HepG2 (cell line): ENCODE results near the gene TOLLIP. TPM values are rescaled to one million over a fixed set of nuclear protein-coding genes. Genes with fewer than 3 reads are reported as not detected.
A peak's percentile ranks its signal among the peaks of the same experiment; 100 is the strongest.

Source experiments
- FIP1L1 ChIP-seq: fragments of 200-400 bp; formaldehyde crosslinking; IDR thresholded peaks from 2 replicates; pipeline ENCODE4 v1.6.1; 2018; ENCODE audit warnings: low read depth, mild to moderate bottlenecking, low read length, moderate library complexity, borderline replicate concordance; ENCODE audit not compliant: insufficient read depth
- HNRNPLL ChIP-seq: fragments of 200-400 bp; formaldehyde crosslinking; IDR thresholded peaks from 2 replicates; pipeline ENCODE4 v1.6.1; 2017; ENCODE audit warnings: mild to moderate bottlenecking, low read depth, low read length; ENCODE audit not compliant: poor library complexity, severe bottlenecking
- HOXA3 ChIP-seq: sonication (generic); formaldehyde crosslinking; IDR thresholded peaks from 2 replicates; pipeline ENCODE4 v1.5.0; 2020; ENCODE audit warnings: missing genetic modification reagents
- JUN ChIP-seq: sonication (generic); formaldehyde crosslinking; IDR thresholded peaks from 2 replicates; pipeline ENCODE4 v1.4.0; 2020; ENCODE audit warnings: mild to moderate bottlenecking, missing genetic modification reagents
- KLF11 ChIP-seq: IDR thresholded peaks from 2 replicates; pipeline ENCODE4 v1.6.1; 2016; ENCODE audit warnings: missing compliant biosample characterization
- MIER3 ChIP-seq: IDR thresholded peaks from 2 replicates; pipeline ENCODE4 v1.6.1; 2016; ENCODE audit warnings: missing compliant biosample characterization, borderline replicate concordance
- NAIF1 ChIP-seq: sonication (generic); formaldehyde crosslinking; IDR thresholded peaks from 2 replicates; pipeline ENCODE4 v1.5.0; 2020; ENCODE audit warnings: mild to moderate bottlenecking, missing genetic modification reagents, borderline replicate concordance
- NFATC3 ChIP-seq: sonication (generic); formaldehyde crosslinking; IDR thresholded peaks from 2 replicates; pipeline ENCODE4 v1.5.1; 2020; ENCODE audit warnings: mild to moderate bottlenecking, missing genetic modification reagents
- NKX3-1 ChIP-seq: sonication (generic); formaldehyde crosslinking; IDR thresholded peaks from 2 replicates; pipeline ENCODE4 v1.5.0; 2020; ENCODE audit warnings: missing genetic modification reagents
- NR2F1 ChIP-seq, 2 experiments: fragments of 450-650 bp in 1 of 2; formaldehyde crosslinking in 1 of 2; IDR thresholded peaks; 2 replicates each; pipeline versions ENCODE4 v1.5.0 to v1.6.1; 2016 to 2020; ENCODE audit warnings: mild to moderate bottlenecking in 1 of 2, missing compliant biosample characterization in 1 of 2, missing genetic modification reagents in 1 of 2, moderate library complexity in 1 of 2
- PCBP2 ChIP-seq: fragments of 200-400 bp; formaldehyde crosslinking; optimal IDR thresholded peaks from 2 replicates; pipeline ENCODE3; 2018; ENCODE audit warnings: low read length, low read depth; ENCODE audit not compliant: poor library complexity, severe bottlenecking
- PHF21A ChIP-seq: sonication (generic); formaldehyde crosslinking; IDR thresholded peaks from 2 replicates; pipeline ENCODE4 v1.5.0; 2020; ENCODE audit warnings: mild to moderate bottlenecking, missing genetic modification reagents
- RFXAP ChIP-seq: sonication (generic); formaldehyde crosslinking; IDR thresholded peaks from 2 replicates; pipeline ENCODE4 v1.4.0; 2020; ENCODE audit warnings: missing genetic modification reagents, borderline replicate concordance
- SMAD3 ChIP-seq: sonication (generic); formaldehyde crosslinking; IDR thresholded peaks from 2 replicates; pipeline ENCODE4 v1.4.0; 2020; ENCODE audit warnings: missing genetic modification reagents
- WIZ ChIP-seq: sonication (generic); formaldehyde crosslinking; IDR thresholded peaks from 2 replicates; pipeline ENCODE4 v1.5.1; 2020; ENCODE audit warnings: mild to moderate bottlenecking, missing genetic modification reagents
- YEATS2 ChIP-seq: sonication (generic); formaldehyde crosslinking; IDR thresholded peaks from 2 replicates; pipeline ENCODE4 v1.4.0; 2020; ENCODE audit warnings: missing genetic modification reagents, borderline replicate concordance
- YY1 ChIP-seq: IDR thresholded peaks from 2 replicates; pipeline ENCODE4 v1.6.1; 2011; ENCODE audit warnings: low read length, low read depth, moderate library complexity, mild to moderate bottlenecking; ENCODE audit not compliant: insufficient read depth, insufficient replicate concordance
- ZNF484 ChIP-seq: sonication (generic); formaldehyde crosslinking; IDR thresholded peaks from 2 replicates; pipeline ENCODE4 v1.5.1; 2020; ENCODE audit warnings: mild to moderate bottlenecking, low read depth, missing genetic modification reagents, borderline replicate concordance
- ZNF563 ChIP-seq: sonication (generic); formaldehyde crosslinking; IDR thresholded peaks from 2 replicates; pipeline ENCODE4 v1.8.0; 2022; ENCODE audit warnings: mild to moderate bottlenecking, moderate library complexity, missing genetic modification reagents
- ZNF569 ChIP-seq: sonication (generic); formaldehyde crosslinking; IDR thresholded peaks from 2 replicates; pipeline ENCODE4 v1.5.0; 2020; ENCODE audit warnings: mild to moderate bottlenecking, missing genetic modification reagents, moderate library complexity, borderline replicate concordance
- ZNF782 ChIP-seq: sonication (generic); formaldehyde crosslinking; IDR thresholded peaks from 2 replicates; pipeline ENCODE4 v1.4.0; 2020; ENCODE audit warnings: missing genetic modification reagents, mild to moderate bottlenecking, borderline replicate concordance
- polyA plus RNA-seq, 8 experiments: library from polyadenylated mRNA; depleted of rRNA in 3 of 8; stranded (reverse) in 7 of 8; unstranded in 1 of 8; fragments of >200 nt; fragmentation: Illumina TruSeq in 4 of 8; extraction: Trizol in 4 of 8; gene quantifications; 2 replicates each; pipeline versions ENCODE4 v1.2.1 to v1.2.3, GENCODE V29; 2011 to 2016; ENCODE audit warnings: low read depth in 4 of 8, missing spikeins in 1 of 8, mixed read lengths in 1 of 8; ENCODE audit not compliant: insufficient read depth in 1 of 8
- total RNA-seq, 5 experiments: library from RNA; depleted of rRNA; stranded (reverse); fragments of >200 nt; fragmentation: Illumina TruSeq; extraction: Trizol; gene quantifications; 2 replicates each; pipeline ENCODE4 v1.2.3, GENCODE V29; 2016; ENCODE audit warnings: low read depth in 1 of 5
- TF ChIP-seq, protein P1 (sequence below): IDR thresholded peaks from 2 replicates; pipeline ENCODE4 v1.6.1; 2016; ENCODE audit warnings: missing compliant biosample characterization, missing genetic modification reagents, borderline replicate concordance
- TF ChIP-seq, protein P2 (sequence below): sonication (generic); formaldehyde crosslinking; IDR thresholded peaks from 2 replicates; pipeline ENCODE4 v1.8.0; 2022; ENCODE audit warnings: low read depth, missing genetic modification reagents
- TF ChIP-seq, protein P3 (sequence below): sonication (generic); formaldehyde crosslinking; conservative IDR thresholded peaks from 2 replicates; pipeline ENCODE4 v1.8.0; 2022; ENCODE audit warnings: low read depth, missing genetic modification reagents

Gene TOLLIP
- total and polyA plus RNA-seq, 2 of the 13 experiments (the other 11 are each of a cell fraction or from before 2014, with no cell fraction given), result 25.9 to 47.5 TPM

DNA sequence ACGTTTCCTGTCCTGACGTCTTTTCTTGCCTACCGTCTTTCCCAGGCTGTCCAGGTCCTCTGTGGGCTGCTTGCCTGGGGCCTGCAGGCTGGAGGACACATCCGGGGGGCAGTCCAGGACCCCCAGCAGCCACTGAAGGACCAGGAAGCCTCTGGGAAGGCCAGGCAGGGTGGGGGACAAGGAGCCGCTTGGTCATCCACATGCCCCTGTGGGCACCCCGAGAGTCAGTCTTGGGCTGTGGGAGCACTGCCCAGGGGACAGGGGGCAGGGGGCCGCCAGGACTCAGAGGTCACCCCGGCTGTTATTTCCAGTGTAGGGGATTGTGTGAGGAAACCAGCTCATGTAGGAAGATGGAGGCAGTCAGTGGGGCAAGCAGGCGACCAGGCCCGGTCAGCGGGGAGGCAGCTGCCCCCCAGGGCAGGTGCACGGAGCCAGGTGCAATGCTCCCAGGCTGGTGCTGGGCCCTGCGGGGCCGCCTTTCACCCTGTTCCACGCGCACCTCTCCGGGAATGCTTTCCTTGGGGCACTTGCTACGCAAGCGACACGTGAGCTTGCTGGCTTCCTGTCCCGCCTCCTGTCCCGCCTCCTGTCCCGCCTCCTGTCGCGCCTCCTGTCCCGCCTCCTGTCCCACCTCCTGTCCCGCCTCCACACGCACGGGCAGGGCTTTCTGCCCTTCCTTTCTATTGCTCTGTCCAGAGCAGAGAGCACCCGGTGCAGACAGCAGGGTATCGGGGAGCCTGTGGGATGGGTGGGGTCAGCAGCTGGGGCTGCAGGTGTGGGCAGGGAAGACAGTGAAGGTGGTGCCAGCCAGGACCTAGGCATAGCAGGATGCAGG is 47.0 kb downstream of the TOLLIP start (continued):
- TF ChIP-seq JUN (CRISPR knock-in tag) (no peak), SMAD3 (CRISPR knock-in tag) (peak; percentile 39; the same call in 1 of the 2 replicates), KLF11 (CRISPR knock-in tag) (no peak), NKX3-1 (0 out of 2 replicates have a peak, but pooled peaks have one; percentile 20), ZNF782 (CRISPR knock-in tag) (no peak), PCBP2 (no peak), NFATC3 (CRISPR knock-in tag) (no peak; the same call in 1 of the 2 replicates), YEATS2 (CRISPR knock-in tag) (peak; percentile 83), WIZ (0 out of 2 replicates have a peak, but pooled peaks have one; percentile 36), HOXA3 (CRISPR knock-in tag) (peak; percentile 69), ZNF563 (CRISPR knock-in tag) (no peak), NAIF1 (CRISPR knock-in tag) (peak; percentile 72; the same call in 1 of the 2 replicates), NR2F1 (CRISPR knock-in tag; IDR thresholded peaks at IDR 0.05) (no peak), YY1 (peak; percentile 54), ZNF484 (CRISPR knock-in tag) (no peak), PHF21A (CRISPR knock-in tag) (no peak), ZNF569 (no peak), FIP1L1 (no peak), HNRNPLL (peak; percentile 50), RFXAP (CRISPR knock-in tag) (no peak), MIER3 (CRISPR knock-in tag) (no peak; the same call in 1 of the 2 replicates)
- TF ChIP-seq, protein P1, sequence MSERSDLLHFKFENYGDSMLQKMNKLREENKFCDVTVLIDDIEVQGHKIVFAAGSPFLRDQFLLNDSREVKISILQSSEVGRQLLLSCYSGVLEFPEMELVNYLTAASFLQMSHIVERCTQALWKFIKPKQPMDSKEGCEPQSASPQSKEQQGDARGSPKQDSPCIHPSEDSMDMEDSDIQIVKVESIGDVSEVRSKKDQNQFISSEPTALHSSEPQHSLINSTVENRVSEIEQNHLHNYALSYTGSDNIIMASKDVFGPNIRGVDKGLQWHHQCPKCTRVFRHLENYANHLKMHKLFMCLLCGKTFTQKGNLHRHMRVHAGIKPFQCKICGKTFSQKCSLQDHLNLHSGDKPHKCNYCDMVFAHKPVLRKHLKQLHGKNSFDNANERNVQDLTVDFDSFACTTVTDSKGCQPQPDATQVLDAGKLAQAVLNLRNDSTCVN (CRISPR knock-in tag), result no peak
- TF ChIP-seq, protein P2, sequence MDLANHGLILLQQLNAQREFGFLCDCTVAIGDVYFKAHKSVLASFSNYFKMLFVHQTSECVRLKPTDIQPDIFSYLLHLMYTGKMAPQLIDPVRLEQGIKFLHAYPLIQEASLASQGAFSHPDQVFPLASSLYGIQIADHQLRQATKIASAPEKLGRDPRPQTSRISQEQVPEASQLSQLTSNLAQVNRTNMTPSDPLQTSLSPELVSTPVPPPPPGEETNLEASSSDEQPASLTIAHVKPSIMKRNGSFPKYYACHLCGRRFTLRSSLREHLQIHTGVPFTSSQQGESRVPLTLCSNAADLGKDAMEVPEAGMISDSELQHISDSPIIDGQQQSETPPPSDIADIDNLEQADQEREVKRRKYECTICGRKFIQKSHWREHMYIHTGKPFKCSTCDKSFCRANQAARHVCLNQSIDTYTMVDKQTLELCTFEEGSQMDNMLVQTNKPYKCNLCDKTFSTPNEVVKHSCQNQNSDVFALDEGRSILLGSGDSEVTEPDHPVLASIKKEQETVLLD, result no peak
- TF ChIP-seq, protein P3, sequence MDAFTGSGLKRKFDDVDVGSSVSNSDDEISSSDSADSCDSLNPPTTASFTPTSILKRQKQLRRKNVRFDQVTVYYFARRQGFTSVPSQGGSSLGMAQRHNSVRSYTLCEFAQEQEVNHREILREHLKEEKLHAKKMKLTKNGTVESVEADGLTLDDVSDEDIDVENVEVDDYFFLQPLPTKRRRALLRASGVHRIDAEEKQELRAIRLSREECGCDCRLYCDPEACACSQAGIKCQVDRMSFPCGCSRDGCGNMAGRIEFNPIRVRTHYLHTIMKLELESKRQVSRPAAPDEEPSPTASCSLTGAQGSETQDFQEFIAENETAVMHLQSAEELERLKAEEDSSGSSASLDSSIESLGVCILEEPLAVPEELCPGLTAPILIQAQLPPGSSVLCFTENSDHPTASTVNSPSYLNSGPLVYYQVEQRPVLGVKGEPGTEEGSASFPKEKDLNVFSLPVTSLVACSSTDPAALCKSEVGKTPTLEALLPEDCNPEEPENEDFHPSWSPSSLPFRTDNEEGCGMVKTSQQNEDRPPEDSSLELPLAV (CRISPR knock-in tag), result no peak
